HepG2 (cell line): Measurements from ENCODE around the gene XRCC5. TPM values are rescaled to one million over a fixed set of nuclear protein-coding genes. Genes with fewer than 3 reads are reported as not detected.
A peak's percentile ranks its signal among the peaks of the same experiment; 100 is the strongest.

Experiments used
- AKAP8 ChIP-seq: sonication (generic); formaldehyde crosslinking; IDR thresholded peaks from 2 replicates; pipeline ENCODE4 v1.5.1; 2020; ENCODE audit warnings: mild to moderate bottlenecking, missing genetic modification reagents
- GZF1 ChIP-seq: sonication (generic); formaldehyde crosslinking; IDR thresholded peaks from 2 replicates; pipeline ENCODE4 v1.5.1; 2020; ENCODE audit warnings: mild to moderate bottlenecking, missing genetic modification reagents
- HDAC1 ChIP-seq: sonication (generic); formaldehyde crosslinking; IDR thresholded peaks from 2 replicates; pipeline ENCODE4 v1.5.1; 2020; ENCODE audit warnings: mild to moderate bottlenecking, missing genetic modification reagents
- HNF4G ChIP-seq, 2 experiments: sonication (generic) in 1 of 2; formaldehyde crosslinking in 1 of 2; IDR thresholded peaks; 2 replicates each; pipeline versions ENCODE4 v1.4.0 to v1.6.1; 2011 to 2020; ENCODE audit warnings: borderline replicate concordance in 2 of 2, low read depth in 2 of 2, mild to moderate bottlenecking in 2 of 2, low read length in 1 of 2, missing genetic modification reagents in 1 of 2, moderate library complexity in 1 of 2
- JDP2 ChIP-seq: sonication (generic); formaldehyde crosslinking; IDR thresholded peaks from 2 replicates; pipeline ENCODE4 v1.8.1; 2022; ENCODE audit warnings: missing genetic modification reagents, borderline replicate concordance
- MAFK ChIP-seq, 2 experiments: IDR thresholded peaks in 1 of 2; conservative IDR thresholded peaks in 1 of 2; 2 replicates each; pipeline ENCODE4 v1.6.1; 2011; ENCODE audit warnings: improper control_type of control experiment in 2 of 2, low read length in 2 of 2
- MTF2 ChIP-seq: sonication (generic); formaldehyde crosslinking; IDR thresholded peaks from 2 replicates; pipeline ENCODE4 v1.5.0; 2020; ENCODE audit warnings: missing genetic modification reagents, borderline replicate concordance
- PHF8 ChIP-seq: sonication (generic); formaldehyde crosslinking; IDR thresholded peaks from 2 replicates; pipeline ENCODE4 v1.5.0; 2020; ENCODE audit warnings: missing genetic modification reagents
- PLRG1 ChIP-seq: fragments of 450-650 bp; conservative IDR thresholded peaks from 2 replicates; pipeline ENCODE4 v1.6.1; 2016
- PPARG ChIP-seq: conservative IDR thresholded peaks from 2 replicates; pipeline ENCODE4 v1.6.1; 2016; ENCODE audit warnings: missing biosample characterization, missing genetic modification reagents
- PRDM10 ChIP-seq: sonication (generic); formaldehyde crosslinking; IDR thresholded peaks from 2 replicates; pipeline ENCODE4 v1.4.0; 2020; ENCODE audit warnings: low read depth, missing genetic modification reagents
- SUZ12 ChIP-seq: fragments of 150-350 bp; IDR thresholded peaks from 2 replicates; pipeline ENCODE4 v1.6.1; 2014; ENCODE audit warnings: low read depth, low read length
- ZMAT5 ChIP-seq: sonication (generic); formaldehyde crosslinking; IDR thresholded peaks from 2 replicates; pipeline ENCODE4 v1.5.0; 2020; ENCODE audit warnings: mild to moderate bottlenecking, low read depth, missing genetic modification reagents, borderline replicate concordance
- ZNF317 ChIP-seq: sonication (generic); formaldehyde crosslinking; IDR thresholded peaks from 2 replicates; pipeline ENCODE4 v1.5.0; 2020; ENCODE audit warnings: mild to moderate bottlenecking, missing genetic modification reagents
- ZNF619 ChIP-seq: sonication (generic); formaldehyde crosslinking; IDR thresholded peaks from 2 replicates; pipeline ENCODE4 v1.4.0; 2020; ENCODE audit warnings: mild to moderate bottlenecking, missing genetic modification reagents
- polyA plus RNA-seq, 8 experiments: library from polyadenylated mRNA; depleted of rRNA in 3 of 8; stranded (reverse) in 7 of 8; unstranded in 1 of 8; fragments of >200 nt; fragmentation: Illumina TruSeq in 4 of 8; extraction: Trizol in 4 of 8; gene quantifications; 2 replicates each; pipeline versions ENCODE4 v1.2.1 to v1.2.3, GENCODE V29; 2011 to 2016; ENCODE audit warnings: low read depth in 4 of 8, missing spikeins in 1 of 8, mixed read lengths in 1 of 8; ENCODE audit not compliant: insufficient read depth in 1 of 8
- total RNA-seq, 5 experiments: library from RNA; depleted of rRNA; stranded (reverse); fragments of >200 nt; fragmentation: Illumina TruSeq; extraction: Trizol; gene quantifications; 2 replicates each; pipeline ENCODE4 v1.2.3, GENCODE V29; 2016; ENCODE audit warnings: low read depth in 1 of 5
- TF ChIP-seq, protein P1 (sequence below): sonication (generic); formaldehyde crosslinking; IDR thresholded peaks from 2 replicates; pipeline ENCODE4 v1.4.0; 2020; ENCODE audit warnings: missing genetic modification reagents, borderline replicate concordance

The XRCC5 gene
- total and polyA plus RNA-seq, 2 of the 13 experiments (the other 11 are each of a cell fraction or from before 2014, with no cell fraction given) = 264 to 454 TPM

GRCh38 chr2:216083464-216084281 is 25.5 kb upstream of the XRCC5 start (continued):
- TF ChIP-seq MTF2 (CRISPR knock-in tag) = no peak
- no peak for TF ChIP-seq SUZ12
- TF ChIP-seq PHF8 (CRISPR knock-in tag) = peak; percentile 47; the same call in 1 of the 2 replicates
- peak; percentile 54; the same call in 1 of the 2 replicates for TF ChIP-seq ZNF317 (CRISPR knock-in tag)
- no peak for TF ChIP-seq PLRG1
- no peak for TF ChIP-seq ZMAT5 (CRISPR knock-in tag)
- no peak for TF ChIP-seq PRDM10 (CRISPR knock-in tag)
- no peak for TF ChIP-seq HDAC1 (CRISPR knock-in tag)
- TF ChIP-seq, protein P1, sequence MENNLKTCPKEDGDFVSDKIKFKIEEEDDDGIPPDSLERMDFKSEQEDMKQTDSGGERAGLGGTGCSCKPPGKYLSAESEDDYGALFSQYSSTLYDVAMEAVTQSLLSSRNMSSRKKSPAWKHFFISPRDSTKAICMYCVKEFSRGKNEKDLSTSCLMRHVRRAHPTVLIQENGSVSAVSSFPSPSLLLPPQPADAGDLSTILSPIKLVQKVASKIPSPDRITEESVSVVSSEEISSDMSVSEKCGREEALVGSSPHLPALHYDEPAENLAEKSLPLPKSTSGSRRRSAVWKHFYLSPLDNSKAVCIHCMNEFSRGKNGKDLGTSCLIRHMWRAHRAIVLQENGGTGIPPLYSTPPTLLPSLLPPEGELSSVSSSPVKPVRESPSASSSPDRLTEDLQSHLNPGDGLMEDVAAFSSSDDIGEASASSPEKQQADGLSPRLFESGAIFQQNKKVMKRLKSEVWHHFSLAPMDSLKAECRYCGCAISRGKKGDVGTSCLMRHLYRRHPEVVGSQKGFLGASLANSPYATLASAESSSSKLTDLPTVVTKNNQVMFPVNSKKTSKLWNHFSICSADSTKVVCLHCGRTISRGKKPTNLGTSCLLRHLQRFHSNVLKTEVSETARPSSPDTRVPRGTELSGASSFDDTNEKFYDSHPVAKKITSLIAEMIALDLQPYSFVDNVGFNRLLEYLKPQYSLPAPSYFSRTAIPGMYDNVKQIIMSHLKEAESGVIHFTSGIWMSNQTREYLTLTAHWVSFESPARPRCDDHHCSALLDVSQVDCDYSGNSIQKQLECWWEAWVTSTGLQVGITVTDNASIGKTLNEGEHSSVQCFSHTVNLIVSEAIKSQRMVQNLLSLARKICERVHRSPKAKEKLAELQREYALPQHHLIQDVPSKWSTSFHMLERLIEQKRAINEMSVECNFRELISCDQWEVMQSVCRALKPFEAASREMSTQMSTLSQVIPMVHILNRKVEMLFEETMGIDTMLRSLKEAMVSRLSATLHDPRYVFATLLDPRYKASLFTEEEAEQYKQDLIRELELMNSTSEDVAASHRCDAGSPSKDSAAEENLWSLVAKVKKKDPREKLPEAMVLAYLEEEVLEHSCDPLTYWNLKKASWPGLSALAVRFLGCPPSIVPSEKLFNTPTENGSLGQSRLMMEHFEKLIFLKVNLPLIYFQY = no peak
- TF ChIP-seq ZNF619 = no peak
- TF ChIP-seq JDP2 (CRISPR knock-in tag) = no peak
- TF ChIP-seq AKAP8 (CRISPR knock-in tag) = no peak
- 0 out of 2 replicates have a peak, but pooled peaks have one; percentile 10 for TF ChIP-seq PPARG (CRISPR knock-in tag)
- peak; percentile 64; the same call in 1 of the 2 replicates for TF ChIP-seq HNF4G (IDR thresholded peaks at IDR 0.05; ENCODE audit: borderline replicate concordance, low read depth, low read length)
- TF ChIP-seq HNF4G (CRISPR knock-in tag; IDR thresholded peaks at IDR 0.05; ENCODE audit: borderline replicate concordance, low read depth) = no peak
- no peak for TF ChIP-seq MAFK (conservative IDR thresholded peaks at IDR 0.05 in 1 of 2, IDR thresholded peaks at IDR 0.05 in 1 of 2; ENCODE audit: low read length in 2 of 2)
- TF ChIP-seq GZF1 (CRISPR knock-in tag) = no peak
